Measurements from ENCODE around the gene SGPL1. TPM values are rescaled to one million over a fixed set of nuclear protein-coding genes. Genes with fewer than 3 reads are reported as not detected.

The SGPL1 gene
- total RNA-seq, 1 donor from 2014 or later, result 111 TPM

DNA sequence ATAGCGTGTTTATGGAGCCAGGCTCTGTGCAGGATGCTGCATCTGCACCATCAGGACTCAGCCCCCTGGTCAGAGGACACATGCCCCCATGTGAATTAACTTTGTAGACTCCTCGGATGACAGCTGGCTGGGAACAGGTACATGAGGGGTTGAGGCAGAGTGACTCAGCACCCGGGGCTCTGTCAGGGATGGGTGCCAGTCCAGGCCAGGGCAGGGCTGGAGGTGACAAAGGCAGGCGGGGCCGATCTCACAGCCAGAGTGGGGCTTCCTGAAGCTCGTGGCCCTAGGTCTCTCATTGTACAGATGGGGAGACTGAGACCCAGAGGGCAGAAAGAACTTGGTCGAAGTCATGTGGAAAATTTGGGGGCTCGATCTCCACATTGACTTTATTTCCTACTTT, 107.9 kb downstream of the SGPL1 start:
- TF ChIP-seq, protein P1, sequence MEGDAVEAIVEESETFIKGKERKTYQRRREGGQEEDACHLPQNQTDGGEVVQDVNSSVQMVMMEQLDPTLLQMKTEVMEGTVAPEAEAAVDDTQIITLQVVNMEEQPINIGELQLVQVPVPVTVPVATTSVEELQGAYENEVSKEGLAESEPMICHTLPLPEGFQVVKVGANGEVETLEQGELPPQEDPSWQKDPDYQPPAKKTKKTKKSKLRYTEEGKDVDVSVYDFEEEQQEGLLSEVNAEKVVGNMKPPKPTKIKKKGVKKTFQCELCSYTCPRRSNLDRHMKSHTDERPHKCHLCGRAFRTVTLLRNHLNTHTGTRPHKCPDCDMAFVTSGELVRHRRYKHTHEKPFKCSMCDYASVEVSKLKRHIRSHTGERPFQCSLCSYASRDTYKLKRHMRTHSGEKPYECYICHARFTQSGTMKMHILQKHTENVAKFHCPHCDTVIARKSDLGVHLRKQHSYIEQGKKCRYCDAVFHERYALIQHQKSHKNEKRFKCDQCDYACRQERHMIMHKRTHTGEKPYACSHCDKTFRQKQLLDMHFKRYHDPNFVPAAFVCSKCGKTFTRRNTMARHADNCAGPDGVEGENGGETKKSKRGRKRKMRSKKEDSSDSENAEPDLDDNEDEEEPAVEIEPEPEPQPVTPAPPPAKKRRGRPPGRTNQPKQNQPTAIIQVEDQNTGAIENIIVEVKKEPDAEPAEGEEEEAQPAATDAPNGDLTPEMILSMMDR (IDR thresholded peaks at IDR 0.05; ENCODE audit: partially characterized antibody, unreplicated experiment), result no peak
- no peak for DNase-seq
- no peak overlapping the region for H3K27ac Mint-ChIP-seq (ENCODE audit: unreplicated experiment)
- H3K4me1 Mint-ChIP-seq (ENCODE audit: low read depth, unreplicated experiment), result peaks cover 9% of the 10 kb centered on the region
- no peaks in the 10 kb centered on the region for H3K36me3 Mint-ChIP-seq (ENCODE audit: unreplicated experiment)
- no peak overlapping the region for H3K4me3 Mint-ChIP-seq (ENCODE audit: unreplicated experiment)
- no peaks in the 10 kb centered on the region for H3K27me3 Mint-ChIP-seq (ENCODE audit: unreplicated experiment)
- no peaks in the 10 kb centered on the region for H3K9me3 Mint-ChIP-seq (ENCODE audit: unreplicated experiment)

DNA sequence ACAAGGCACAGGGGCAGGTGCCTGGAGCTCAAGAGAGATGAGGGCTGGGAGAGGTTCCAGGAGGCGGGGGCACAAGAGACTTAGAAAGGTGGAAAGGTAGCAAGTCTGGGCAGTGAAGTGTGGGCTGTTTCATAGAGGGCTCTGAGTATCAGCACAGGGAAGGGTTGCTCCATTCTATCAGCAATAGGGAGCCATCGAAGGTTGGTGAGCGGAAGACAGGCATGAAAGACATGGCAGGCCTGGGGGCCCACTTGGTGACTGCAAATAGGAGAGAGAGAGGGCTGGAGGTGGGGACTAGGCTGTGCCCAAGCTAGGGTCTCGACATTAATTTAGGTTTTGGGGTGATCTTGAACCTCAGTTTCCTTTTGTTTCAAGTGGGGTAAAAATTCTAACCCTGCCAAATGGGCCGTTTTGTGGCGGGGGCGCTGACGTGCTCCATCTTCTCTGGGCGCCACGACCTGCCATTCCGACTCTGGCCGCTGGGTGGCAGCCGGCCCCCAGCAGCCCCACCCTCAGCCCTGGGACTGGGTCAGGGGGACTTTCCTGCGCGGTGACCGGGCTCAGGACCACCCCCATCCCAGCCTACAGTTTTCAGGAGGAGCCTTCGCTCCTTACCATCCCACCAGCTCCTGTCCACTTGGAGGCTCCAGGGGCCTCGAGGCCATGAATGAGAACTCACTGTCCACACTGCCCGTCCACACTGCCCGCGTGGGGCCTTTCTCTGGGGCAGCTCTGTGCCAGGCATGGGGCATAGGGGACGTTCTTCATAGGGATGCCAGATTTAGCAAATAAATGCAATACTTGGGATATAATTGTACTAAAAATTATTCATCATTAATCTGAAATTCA, 109.9 kb downstream of the SGPL1 start:
- TF ChIP-seq, protein P1 (IDR thresholded peaks at IDR 0.05; ENCODE audit: partially characterized antibody, unreplicated experiment), result peak; percentile 99
- peaks cover 3% of the 10 kb centered on the region for H3K27me3 Mint-ChIP-seq (ENCODE audit: unreplicated experiment)
- H3K4me3 Mint-ChIP-seq (ENCODE audit: unreplicated experiment), result no peak overlapping the region
- H3K36me3 Mint-ChIP-seq (ENCODE audit: unreplicated experiment), result no peaks in the 10 kb centered on the region
- H3K4me1 Mint-ChIP-seq (ENCODE audit: low read depth, unreplicated experiment), result peaks cover 6% of the 10 kb centered on the region
- H3K9me3 Mint-ChIP-seq (ENCODE audit: unreplicated experiment), result peaks cover 2% of the 10 kb centered on the region
- peak; percentile 78 for DNase-seq
- no peak overlapping the region for H3K27ac Mint-ChIP-seq (ENCODE audit: unreplicated experiment)

DNA sequence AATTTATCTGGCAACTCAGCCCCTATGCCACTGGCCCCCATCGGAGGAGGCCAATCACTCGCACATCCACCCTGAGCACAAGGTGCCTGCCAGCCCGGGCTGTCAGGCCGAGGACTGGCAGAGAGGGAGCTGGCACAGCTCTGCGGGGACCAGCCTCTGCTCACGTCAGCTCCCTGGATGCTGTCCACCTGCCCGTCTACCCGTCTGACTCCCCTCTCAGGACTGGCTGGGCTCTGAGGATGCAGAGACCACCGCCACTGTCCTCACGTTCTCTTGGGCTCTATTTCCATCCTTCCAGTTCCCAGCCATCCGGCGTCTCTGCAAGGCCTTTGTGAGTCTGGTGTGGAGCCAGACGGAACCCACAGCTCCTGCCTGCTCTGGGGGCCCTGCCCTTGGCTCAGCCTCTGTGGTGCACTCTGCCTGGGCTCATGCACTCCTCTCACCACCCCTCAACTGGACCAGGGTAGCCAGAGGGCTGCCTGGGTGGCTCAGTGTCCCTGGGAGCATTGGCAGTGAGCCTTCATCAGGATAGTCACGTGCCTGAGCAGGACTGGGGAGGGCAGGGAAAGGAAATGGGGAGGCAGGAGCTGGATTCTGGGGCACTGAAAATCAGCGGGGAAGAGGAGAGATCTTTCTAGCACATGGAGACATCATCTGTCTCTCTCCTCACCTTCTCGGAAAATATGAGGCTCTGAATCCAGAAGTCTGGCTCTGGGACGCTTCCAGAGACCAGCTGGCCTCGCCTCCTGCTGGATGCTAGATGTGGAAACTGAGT, 110.7 kb downstream of the SGPL1 start:
- Mint-ChIP-seq H3K4me3 (ENCODE audit: unreplicated experiment) (no peak overlapping the region), H3K36me3 (ENCODE audit: unreplicated experiment) (no peaks in the 10 kb centered on the region), H3K4me1 (ENCODE audit: low read depth, unreplicated experiment) (peaks cover 6% of the 10 kb centered on the region), H3K27me3 (ENCODE audit: unreplicated experiment) (peaks cover 3% of the 10 kb centered on the region), H3K27ac (ENCODE audit: unreplicated experiment) (no peak overlapping the region), H3K9me3 (ENCODE audit: unreplicated experiment) (peaks cover 2% of the 10 kb centered on the region)
- TF ChIP-seq, protein P1 (IDR thresholded peaks at IDR 0.05; ENCODE audit: partially characterized antibody, unreplicated experiment), result no peak
- no peak for DNase-seq

DNA sequence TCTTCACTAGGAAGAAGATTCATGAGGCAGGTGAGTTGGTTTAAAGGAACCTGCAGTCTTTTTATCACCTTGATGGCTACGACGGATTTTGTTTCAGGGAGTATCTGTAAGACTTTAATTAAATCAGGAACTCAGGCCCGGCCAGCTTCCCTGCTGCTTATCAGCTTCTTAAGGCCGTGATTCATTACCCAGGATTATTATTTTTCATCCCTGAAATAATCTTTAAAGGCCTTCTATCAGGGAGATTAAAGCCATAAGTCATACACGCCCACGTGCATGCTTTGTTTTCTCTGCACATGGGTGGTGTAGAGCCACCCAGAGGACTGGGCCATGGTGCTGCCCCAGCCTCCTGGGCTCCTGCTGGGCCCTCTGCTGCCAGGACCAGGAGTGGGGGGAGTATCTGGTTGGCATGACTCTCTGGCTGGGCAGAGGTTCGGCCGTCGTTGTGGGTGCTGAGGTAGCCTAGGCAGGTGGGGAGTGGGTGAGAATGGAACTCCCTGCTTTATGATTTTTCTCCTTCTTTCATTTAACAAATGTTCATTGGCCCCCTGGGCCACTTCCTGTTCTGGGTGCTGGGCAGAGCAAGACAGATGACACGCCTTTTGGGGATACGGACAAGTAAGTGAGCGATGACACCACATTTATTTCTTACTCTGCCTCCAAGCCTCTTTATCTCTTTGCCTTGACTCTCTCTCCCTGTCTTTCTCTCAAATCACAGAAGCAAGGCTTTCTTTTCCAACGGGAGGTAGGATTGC, 111.6 kb downstream of the SGPL1 start:
- no peak for DNase-seq
- H3K4me1 Mint-ChIP-seq (ENCODE audit: low read depth, unreplicated experiment), result peaks cover 1% of the 10 kb centered on the region
- H3K36me3 Mint-ChIP-seq (ENCODE audit: unreplicated experiment), result no peaks in the 10 kb centered on the region
- H3K4me3 Mint-ChIP-seq (ENCODE audit: unreplicated experiment), result no peak overlapping the region
- TF ChIP-seq, protein P1 (IDR thresholded peaks at IDR 0.05; ENCODE audit: partially characterized antibody, unreplicated experiment), result no peak
- peaks cover 3% of the 10 kb centered on the region for H3K27me3 Mint-ChIP-seq (ENCODE audit: unreplicated experiment)
- no peak overlapping the region for H3K27ac Mint-ChIP-seq (ENCODE audit: unreplicated experiment)
- H3K9me3 Mint-ChIP-seq (ENCODE audit: unreplicated experiment), result peaks cover 2% of the 10 kb centered on the region

All from glutamatergic neuron (in vitro differentiated cells).